DOHH2 (cell line): Measurements from ENCODE around the gene INF2.

ENCODE experiments used
- EZH2phosphoT487 ChIP-seq: fragments of 200-600 bp; sonication (generic); IDR thresholded peaks from 2 replicates; pipeline ENCODE4 v1.6.1; 2017; ENCODE audit warnings: borderline replicate concordance, mild to moderate bottlenecking, antibody characterized with exemption, low read length, moderate library complexity, mixed read lengths
- TF ChIP-seq, protein P1 (sequence below): fragments of 200-600 bp; sonication (generic); IDR thresholded peaks from one replicate; pipeline ENCODE4 v1.5.1; 2014; ENCODE audit warnings: antibody characterized with exemption, mild to moderate bottlenecking, low read depth, low read length; ENCODE audit not compliant: poor library complexity, severe bottlenecking

DNA sequence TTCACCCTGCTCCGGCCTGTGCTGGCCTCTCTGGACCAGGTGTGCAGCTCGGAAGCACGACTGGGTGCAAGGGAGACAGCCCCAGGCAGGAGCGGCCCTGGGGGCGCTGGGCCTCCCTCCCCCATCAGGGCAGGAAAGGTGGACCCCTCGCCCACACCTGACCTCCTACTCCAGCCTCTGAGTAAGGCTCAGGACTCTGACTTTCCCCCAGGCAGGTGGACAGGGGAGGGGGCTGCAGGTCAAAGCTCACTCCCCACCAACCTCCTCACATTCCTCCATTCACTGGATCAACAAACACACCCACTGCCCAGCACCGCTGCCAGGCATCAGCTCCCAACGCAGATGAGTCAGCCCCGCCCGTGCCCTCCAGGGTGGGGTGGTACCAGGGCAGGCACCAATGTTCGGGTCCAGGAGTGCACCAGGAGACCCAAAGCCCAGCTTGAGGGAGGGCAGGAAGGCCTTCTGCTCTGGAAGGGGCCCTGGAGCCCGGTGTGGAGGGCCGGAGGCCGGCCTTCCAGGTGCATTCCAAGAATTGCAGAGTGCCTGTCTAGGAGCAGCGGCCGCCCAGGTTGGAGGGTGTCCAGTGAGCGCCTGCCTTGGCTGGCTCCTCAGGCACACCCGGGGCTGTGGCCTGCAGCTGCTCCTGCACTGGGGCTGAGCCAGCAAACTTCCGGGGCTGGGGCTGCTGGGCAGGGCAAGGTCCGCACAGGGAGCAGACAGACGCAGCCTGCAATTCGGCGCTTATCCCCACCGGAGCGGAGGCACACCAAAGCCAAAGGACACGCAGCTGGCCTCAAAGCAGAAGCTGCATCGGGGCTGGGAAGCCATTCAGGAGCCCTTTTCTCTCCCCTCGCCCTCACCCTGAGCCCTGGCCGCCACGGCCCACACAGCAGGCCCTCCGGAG, 1.6 kb upstream of the INF2 start:
- TF ChIP-seq, protein P1, sequence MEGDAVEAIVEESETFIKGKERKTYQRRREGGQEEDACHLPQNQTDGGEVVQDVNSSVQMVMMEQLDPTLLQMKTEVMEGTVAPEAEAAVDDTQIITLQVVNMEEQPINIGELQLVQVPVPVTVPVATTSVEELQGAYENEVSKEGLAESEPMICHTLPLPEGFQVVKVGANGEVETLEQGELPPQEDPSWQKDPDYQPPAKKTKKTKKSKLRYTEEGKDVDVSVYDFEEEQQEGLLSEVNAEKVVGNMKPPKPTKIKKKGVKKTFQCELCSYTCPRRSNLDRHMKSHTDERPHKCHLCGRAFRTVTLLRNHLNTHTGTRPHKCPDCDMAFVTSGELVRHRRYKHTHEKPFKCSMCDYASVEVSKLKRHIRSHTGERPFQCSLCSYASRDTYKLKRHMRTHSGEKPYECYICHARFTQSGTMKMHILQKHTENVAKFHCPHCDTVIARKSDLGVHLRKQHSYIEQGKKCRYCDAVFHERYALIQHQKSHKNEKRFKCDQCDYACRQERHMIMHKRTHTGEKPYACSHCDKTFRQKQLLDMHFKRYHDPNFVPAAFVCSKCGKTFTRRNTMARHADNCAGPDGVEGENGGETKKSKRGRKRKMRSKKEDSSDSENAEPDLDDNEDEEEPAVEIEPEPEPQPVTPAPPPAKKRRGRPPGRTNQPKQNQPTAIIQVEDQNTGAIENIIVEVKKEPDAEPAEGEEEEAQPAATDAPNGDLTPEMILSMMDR = no peak
- TF ChIP-seq EZH2phosphoT487 = no peak
